K562 (cell line): ENCODE data around the gene AGAP1. TPM values are rescaled to one million over a fixed set of nuclear protein-coding genes. Genes with fewer than 3 reads are reported as not detected.

Source experiments
- ATAC-seq: fragments of 200-7000 bp; cut with Tn5 transposase; 3 replicates; pipeline ENCODE4 v1.9.1; 2020; ENCODE audit warnings: moderate library complexity
- BruUV-seq: library from RNA; stranded (reverse); fragments of 400-500 nt; replicated peaks from 2 replicates; lab custom pipeline; 2021; lab: Mats Ljungman, UMichigan
- CTCF ChIA-PET: fragments of 300-600 bp; formaldehyde crosslinking; extraction: SDS; loops from one replicate; lab custom pipeline; 2021; ENCODE audit warnings: low intra/inter-chr PET ratio; lab: Yijun Ruan, JAX
- POLR2A ChIA-PET: fragments of 300-600, 350-650 bp; sonication (Branson Sonifier 250); formaldehyde crosslinking; extraction: SDS; loops from one replicate; lab custom pipeline; 2021; ENCODE audit warnings: antibody characterized with exemption, inconsistent platforms; lab: Yijun Ruan, JAX
- DNase-seq, 4 experiments: peaks; one replicate each; pipeline versions ENCODE4 v3.0.0 to v3.0.0-alpha.2; 2011 to 2018; ENCODE audit warnings: low spot score in 3 of 4, mixed read lengths in 3 of 4; ENCODE audit errors: extremely low read depth in 1 of 4
- FAIRE-seq: peaks from 2 replicates; lab custom pipeline; 2011; peaks lifted over from hg19 to GRCh38; lab: Jason Lieb, UNC
- H2AFZ ChIP-seq: 2 replicates; pipeline ENCODE4 v1.6.0; 2011; ENCODE audit warnings: low read depth, low read length, control low read depth, inconsistent platforms
- H3K27ac ChIP-seq: fragments of 200-600 bp; 3 replicates; pipeline ENCODE4 v1.8.0; 2011; ENCODE audit warnings: low read depth, mild to moderate bottlenecking, control low read depth, inconsistent platforms, low read length, moderate library complexity, mixed read lengths; ENCODE audit errors: extremely low read depth
- H3K27me3 ChIP-seq, 2 experiments: fragments of 300-600 bp in 1 of 2; 2 replicates in 1 of 2; 3 replicates in 1 of 2; pipeline versions ENCODE4 v1.6.0 to v1.8.0; 2011; ENCODE audit warnings: inconsistent platforms in 2 of 2, low read length in 2 of 2, mild to moderate bottlenecking in 1 of 2, mixed read lengths in 1 of 2, moderate library complexity in 1 of 2; ENCODE audit not compliant: control insufficient read depth in 2 of 2, insufficient read depth in 2 of 2
- H3K36me3 ChIP-seq: fragments of 300-600 bp; 3 replicates; pipeline ENCODE4 v1.8.0; 2011; ENCODE audit warnings: mild to moderate bottlenecking, low read length, inconsistent platforms; ENCODE audit not compliant: control insufficient read depth, insufficient read depth
- H3K4me1 ChIP-seq, 2 experiments: fragments of 200-600 bp in 1 of 2; replicated peaks in 1 of 2; 2 replicates in 1 of 2; 3 replicates in 1 of 2; pipeline versions ENCODE4 v1.5.1 to v1.8.0; 2011; ENCODE audit warnings: inconsistent platforms in 2 of 2, low read length in 2 of 2, mild to moderate bottlenecking in 1 of 2, mixed read lengths in 1 of 2, moderate library complexity in 1 of 2; ENCODE audit not compliant: control insufficient read depth in 2 of 2, insufficient read depth in 2 of 2
- H3K4me2 ChIP-seq: 2 replicates; pipeline ENCODE4 v1.6.1; 2011; ENCODE audit warnings: low read length, control low read depth, inconsistent platforms, mixed read lengths; ENCODE audit not compliant: insufficient read depth
- H3K4me3 ChIP-seq: fragments of 200-600 bp; sonication (generic), shearing (Covaris generic); 2 replicates; pipeline ENCODE4 v1.5.1; 2016; ENCODE audit warnings: control low read depth, inconsistent platforms
- H3K79me2 ChIP-seq: fragments of 200-600 bp; 3 replicates; pipeline ENCODE4 v1.8.0; 2011; ENCODE audit warnings: low read length, inconsistent platforms; ENCODE audit not compliant: control insufficient read depth, insufficient read depth
- H3K9ac ChIP-seq, 2 experiments: 2 replicates each; pipeline versions ENCODE4 v1.6.0 to v1.6.1; 2011; ENCODE audit warnings: low read depth in 2 of 2, low read length in 2 of 2, control low read depth in 1 of 2, inconsistent platforms in 1 of 2, mild to moderate bottlenecking in 1 of 2, mixed read lengths in 1 of 2; ENCODE audit not compliant: insufficient read depth in 1 of 2
- H3K9me1 ChIP-seq: one replicate; pipeline ENCODE4 v1.6.0; 2011; ENCODE audit warnings: inconsistent platforms, mild to moderate bottlenecking, low read length, moderate library complexity; ENCODE audit not compliant: control insufficient read depth, insufficient read depth
- H3K9me3 ChIP-seq: replicated peaks from 2 replicates; pipeline ENCODE4 v1.5.1; 2011; ENCODE audit warnings: low read depth, low read length, inconsistent platforms; ENCODE audit not compliant: control insufficient read depth, insufficient read depth
- H4K20me1 ChIP-seq: replicated peaks from 2 replicates; pipeline ENCODE4 v1.6.1; 2011; ENCODE audit warnings: low read length, inconsistent platforms, mixed read lengths; ENCODE audit not compliant: control insufficient read depth, insufficient read depth
- TAL1 ChIP-seq: fragments of 450-650 bp; IDR thresholded peaks from 2 replicates; pipeline ENCODE4 v1.6.1; 2016; ENCODE audit warnings: mild to moderate bottlenecking
- TCF3 ChIP-seq: sonication (generic); formaldehyde crosslinking; IDR thresholded peaks from 2 replicates; pipeline ENCODE4 v1.4.0; 2020; ENCODE audit warnings: mild to moderate bottlenecking, missing genetic modification reagents
- WGBS: fragments of 100-300 bp; shearing (Covaris generic); methylation state at CpG from one replicate; pipeline ENCODE4 v1.1.6; 2016; ENCODE audit warnings: low coverage, mixed read lengths; ENCODE audit not compliant: insufficient coverage; ENCODE audit errors: missing lambda C conversion rate; 5-methylcytosine and 5-hydroxymethylcytosine counted together
- in situ Hi-C: fragments of 300-500 bp; cut with MboI; formaldehyde crosslinking; loops from 4 replicates; pipeline ENCODE4 v1.15.0; 2018; ENCODE audit warnings: inconsistent platforms, mixed read lengths
- intact Hi-C: fragments of 100-400 bp; cut with micrococcal nuclease; formaldehyde crosslinking; loops from 2 replicates; pipeline ENCODE4 v1.14.2; 2022
- polyA plus RNA-seq, 8 experiments: library from polyadenylated mRNA; depleted of rRNA in 4 of 8; stranded (reverse) in 5 of 8; unstranded in 3 of 8; fragments of >200 nt; fragmentation: Nextera tagmentation in 2 of 8; fragmentation: Illumina TruSeq in 1 of 8; extraction: Ambion mirVana in 2 of 8; extraction: Trizol in 1 of 8; gene quantifications; 2 replicates each; pipeline versions ENCODE4 v1.2.1 to v1.2.3, GENCODE V29; 2011 to 2014; ENCODE audit warnings: inconsistent platforms in 1 of 8, missing spikeins in 1 of 8
- total RNA-seq, 7 experiments: library from RNA; depleted of rRNA in 6 of 7; stranded (reverse); fragments of >200 nt in 6 of 7; fragmentation: Illumina TruSeq in 2 of 7; extraction: Trizol in 2 of 7; gene quantifications; 2 replicates each; pipeline versions ENCODE4 v1.2.1 to v1.2.3, GENCODE V29; 2011 to 2021; ENCODE audit warnings: low replicate concordance in 1 of 7
- TF ChIP-seq, protein P1 (sequence below): sonication (generic); formaldehyde crosslinking; IDR thresholded peaks from 2 replicates; pipeline ENCODE4 v1.8.0; 2022; ENCODE audit warnings: missing genetic modification reagents, mild to moderate bottlenecking, borderline replicate concordance
- TF ChIP-seq, protein P2 (sequence below): fragments of 450-650 bp; IDR thresholded peaks from 2 replicates; pipeline ENCODE4 v1.6.1; 2016; ENCODE audit warnings: mild to moderate bottlenecking, moderate library complexity
- TF ChIP-seq, protein P3 (sequence below): fragments of 450-650 bp; IDR thresholded peaks from 2 replicates; pipeline ENCODE4 v1.6.1; 2018; ENCODE audit not compliant: partially characterized antibody

Gene AGAP1
- total and polyA plus RNA-seq, 9 of the 15 experiments (the other 6 are each of a cell fraction or from before 2014, with no cell fraction given), result 1.3 to 24.0 (median 10.6) TPM

DNA sequence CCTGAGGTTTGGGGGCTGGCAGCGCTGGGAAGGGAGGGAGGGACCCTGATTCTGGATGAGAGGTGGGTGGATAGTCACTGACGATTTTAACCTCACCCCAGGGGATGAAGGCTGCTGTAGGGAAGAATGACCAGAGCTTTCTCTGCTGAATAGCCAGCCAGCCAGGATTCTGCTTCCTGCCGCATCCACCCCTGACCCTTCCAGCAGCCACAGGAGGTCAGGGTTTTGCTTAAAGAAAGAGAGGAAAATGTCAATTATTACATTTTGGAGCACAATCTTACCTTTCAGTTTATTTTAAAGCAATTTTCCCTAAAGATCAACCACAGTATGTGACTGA, 456.6 kb downstream of the AGAP1 start:
- no peak overlapping the region for H3K4me3 ChIP-seq
- ATAC-seq (no peak), FAIRE-seq (no peak), DNase-seq (no peak)
- no peaks in the 10 kb centered on the region for H3K9me1 ChIP-seq
- no peaks in the 10 kb centered on the region for H4K20me1 ChIP-seq
- no peak overlapping the region for H2AFZ ChIP-seq
- ChIA-PET CTCF (no interaction called here), POLR2A (no interaction called here)
- H3K79me2 ChIP-seq, result no peaks in the 10 kb centered on the region
- WGBS, result 43% methylated on average over 2 of the region's 3 CpGs
- H3K4me2 ChIP-seq, result no peak overlapping the region
- no peaks in the 10 kb centered on the region for H3K36me3 ChIP-seq
- in situ Hi-C loops, result no loop called here
- H3K4me1 ChIP-seq, result no peaks in the 10 kb centered on the region
- BruUV-seq, result no TSS peak
- no peak overlapping the region for H3K27ac ChIP-seq
- H3K27me3 ChIP-seq, result no peaks in the 10 kb centered on the region
- H3K9me3 ChIP-seq, result no peaks in the 10 kb centered on the region
- no peak overlapping the region for H3K9ac ChIP-seq
- intact Hi-C loops, result no loop called here
- TF ChIP-seq, protein P1, sequence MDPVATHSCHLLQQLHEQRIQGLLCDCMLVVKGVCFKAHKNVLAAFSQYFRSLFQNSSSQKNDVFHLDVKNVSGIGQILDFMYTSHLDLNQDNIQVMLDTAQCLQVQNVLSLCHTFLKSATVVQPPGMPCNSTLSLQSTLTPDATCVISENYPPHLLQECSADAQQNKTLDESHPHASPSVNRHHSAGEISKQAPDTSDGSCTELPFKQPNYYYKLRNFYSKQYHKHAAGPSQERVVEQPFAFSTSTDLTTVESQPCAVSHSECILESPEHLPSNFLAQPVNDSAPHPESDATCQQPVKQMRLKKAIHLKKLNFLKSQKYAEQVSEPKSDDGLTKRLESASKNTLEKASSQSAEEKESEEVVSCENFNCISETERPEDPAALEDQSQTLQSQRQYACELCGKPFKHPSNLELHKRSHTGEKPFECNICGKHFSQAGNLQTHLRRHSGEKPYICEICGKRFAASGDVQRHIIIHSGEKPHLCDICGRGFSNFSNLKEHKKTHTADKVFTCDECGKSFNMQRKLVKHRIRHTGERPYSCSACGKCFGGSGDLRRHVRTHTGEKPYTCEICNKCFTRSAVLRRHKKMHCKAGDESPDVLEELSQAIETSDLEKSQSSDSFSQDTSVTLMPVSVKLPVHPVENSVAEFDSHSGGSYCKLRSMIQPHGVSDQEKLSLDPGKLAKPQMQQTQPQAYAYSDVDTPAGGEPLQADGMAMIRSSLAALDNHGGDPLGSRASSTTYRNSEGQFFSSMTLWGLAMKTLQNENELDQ, result no peak
- TF ChIP-seq, protein P2, sequence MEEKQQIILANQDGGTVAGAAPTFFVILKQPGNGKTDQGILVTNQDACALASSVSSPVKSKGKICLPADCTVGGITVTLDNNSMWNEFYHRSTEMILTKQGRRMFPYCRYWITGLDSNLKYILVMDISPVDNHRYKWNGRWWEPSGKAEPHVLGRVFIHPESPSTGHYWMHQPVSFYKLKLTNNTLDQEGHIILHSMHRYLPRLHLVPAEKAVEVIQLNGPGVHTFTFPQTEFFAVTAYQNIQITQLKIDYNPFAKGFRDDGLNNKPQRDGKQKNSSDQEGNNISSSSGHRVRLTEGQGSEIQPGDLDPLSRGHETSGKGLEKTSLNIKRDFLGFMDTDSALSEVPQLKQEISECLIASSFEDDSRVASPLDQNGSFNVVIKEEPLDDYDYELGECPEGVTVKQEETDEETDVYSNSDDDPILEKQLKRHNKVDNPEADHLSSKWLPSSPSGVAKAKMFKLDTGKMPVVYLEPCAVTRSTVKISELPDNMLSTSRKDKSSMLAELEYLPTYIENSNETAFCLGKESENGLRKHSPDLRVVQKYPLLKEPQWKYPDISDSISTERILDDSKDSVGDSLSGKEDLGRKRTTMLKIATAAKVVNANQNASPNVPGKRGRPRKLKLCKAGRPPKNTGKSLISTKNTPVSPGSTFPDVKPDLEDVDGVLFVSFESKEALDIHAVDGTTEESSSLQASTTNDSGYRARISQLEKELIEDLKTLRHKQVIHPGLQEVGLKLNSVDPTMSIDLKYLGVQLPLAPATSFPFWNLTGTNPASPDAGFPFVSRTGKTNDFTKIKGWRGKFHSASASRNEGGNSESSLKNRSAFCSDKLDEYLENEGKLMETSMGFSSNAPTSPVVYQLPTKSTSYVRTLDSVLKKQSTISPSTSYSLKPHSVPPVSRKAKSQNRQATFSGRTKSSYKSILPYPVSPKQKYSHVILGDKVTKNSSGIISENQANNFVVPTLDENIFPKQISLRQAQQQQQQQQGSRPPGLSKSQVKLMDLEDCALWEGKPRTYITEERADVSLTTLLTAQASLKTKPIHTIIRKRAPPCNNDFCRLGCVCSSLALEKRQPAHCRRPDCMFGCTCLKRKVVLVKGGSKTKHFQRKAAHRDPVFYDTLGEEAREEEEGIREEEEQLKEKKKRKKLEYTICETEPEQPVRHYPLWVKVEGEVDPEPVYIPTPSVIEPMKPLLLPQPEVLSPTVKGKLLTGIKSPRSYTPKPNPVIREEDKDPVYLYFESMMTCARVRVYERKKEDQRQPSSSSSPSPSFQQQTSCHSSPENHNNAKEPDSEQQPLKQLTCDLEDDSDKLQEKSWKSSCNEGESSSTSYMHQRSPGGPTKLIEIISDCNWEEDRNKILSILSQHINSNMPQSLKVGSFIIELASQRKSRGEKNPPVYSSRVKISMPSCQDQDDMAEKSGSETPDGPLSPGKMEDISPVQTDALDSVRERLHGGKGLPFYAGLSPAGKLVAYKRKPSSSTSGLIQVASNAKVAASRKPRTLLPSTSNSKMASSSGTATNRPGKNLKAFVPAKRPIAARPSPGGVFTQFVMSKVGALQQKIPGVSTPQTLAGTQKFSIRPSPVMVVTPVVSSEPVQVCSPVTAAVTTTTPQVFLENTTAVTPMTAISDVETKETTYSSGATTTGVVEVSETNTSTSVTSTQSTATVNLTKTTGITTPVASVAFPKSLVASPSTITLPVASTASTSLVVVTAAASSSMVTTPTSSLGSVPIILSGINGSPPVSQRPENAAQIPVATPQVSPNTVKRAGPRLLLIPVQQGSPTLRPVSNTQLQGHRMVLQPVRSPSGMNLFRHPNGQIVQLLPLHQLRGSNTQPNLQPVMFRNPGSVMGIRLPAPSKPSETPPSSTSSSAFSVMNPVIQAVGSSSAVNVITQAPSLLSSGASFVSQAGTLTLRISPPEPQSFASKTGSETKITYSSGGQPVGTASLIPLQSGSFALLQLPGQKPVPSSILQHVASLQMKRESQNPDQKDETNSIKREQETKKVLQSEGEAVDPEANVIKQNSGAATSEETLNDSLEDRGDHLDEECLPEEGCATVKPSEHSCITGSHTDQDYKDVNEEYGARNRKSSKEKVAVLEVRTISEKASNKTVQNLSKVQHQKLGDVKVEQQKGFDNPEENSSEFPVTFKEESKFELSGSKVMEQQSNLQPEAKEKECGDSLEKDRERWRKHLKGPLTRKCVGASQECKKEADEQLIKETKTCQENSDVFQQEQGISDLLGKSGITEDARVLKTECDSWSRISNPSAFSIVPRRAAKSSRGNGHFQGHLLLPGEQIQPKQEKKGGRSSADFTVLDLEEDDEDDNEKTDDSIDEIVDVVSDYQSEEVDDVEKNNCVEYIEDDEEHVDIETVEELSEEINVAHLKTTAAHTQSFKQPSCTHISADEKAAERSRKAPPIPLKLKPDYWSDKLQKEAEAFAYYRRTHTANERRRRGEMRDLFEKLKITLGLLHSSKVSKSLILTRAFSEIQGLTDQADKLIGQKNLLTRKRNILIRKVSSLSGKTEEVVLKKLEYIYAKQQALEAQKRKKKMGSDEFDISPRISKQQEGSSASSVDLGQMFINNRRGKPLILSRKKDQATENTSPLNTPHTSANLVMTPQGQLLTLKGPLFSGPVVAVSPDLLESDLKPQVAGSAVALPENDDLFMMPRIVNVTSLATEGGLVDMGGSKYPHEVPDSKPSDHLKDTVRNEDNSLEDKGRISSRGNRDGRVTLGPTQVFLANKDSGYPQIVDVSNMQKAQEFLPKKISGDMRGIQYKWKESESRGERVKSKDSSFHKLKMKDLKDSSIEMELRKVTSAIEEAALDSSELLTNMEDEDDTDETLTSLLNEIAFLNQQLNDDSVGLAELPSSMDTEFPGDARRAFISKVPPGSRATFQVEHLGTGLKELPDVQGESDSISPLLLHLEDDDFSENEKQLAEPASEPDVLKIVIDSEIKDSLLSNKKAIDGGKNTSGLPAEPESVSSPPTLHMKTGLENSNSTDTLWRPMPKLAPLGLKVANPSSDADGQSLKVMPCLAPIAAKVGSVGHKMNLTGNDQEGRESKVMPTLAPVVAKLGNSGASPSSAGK, result no peak
- TF ChIP-seq, protein P3, sequence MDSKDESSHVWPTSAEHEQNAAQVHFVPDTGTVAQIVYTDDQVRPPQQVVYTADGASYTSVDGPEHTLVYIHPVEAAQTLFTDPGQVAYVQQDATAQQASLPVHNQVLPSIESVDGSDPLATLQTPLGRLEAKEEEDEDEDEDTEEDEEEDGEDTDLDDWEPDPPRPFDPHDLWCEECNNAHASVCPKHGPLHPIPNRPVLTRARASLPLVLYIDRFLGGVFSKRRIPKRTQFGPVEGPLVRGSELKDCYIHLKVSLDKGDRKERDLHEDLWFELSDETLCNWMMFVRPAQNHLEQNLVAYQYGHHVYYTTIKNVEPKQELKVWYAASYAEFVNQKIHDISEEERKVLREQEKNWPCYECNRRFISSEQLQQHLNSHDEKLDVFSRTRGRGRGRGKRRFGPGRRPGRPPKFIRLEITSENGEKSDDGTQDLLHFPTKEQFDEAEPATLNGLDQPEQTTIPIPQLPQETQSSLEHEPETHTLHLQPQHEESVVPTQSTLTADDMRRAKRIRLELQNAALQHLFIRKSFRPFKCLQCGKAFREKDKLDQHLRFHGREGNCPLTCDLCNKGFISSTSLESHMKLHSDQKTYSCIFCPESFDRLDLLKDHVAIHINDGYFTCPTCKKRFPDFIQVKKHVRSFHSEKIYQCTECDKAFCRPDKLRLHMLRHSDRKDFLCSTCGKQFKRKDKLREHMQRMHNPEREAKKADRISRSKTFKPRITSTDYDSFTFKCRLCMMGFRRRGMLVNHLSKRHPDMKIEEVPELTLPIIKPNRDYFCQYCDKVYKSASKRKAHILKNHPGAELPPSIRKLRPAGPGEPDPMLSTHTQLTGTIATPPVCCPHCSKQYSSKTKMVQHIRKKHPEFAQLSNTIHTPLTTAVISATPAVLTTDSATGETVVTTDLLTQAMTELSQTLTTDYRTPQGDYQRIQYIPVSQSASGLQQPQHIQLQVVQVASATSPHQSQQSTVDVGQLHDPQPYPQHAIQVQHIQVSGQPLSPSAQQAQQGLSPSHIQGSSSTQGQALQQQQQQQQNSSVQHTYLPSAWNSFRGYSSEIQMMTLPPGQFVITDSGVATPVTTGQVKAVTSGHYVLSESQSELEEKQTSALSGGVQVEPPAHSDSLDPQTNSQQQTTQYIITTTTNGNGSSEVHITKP, result no peak
- TF ChIP-seq TCF3 (CRISPR knock-in tag), result no peak
- TF ChIP-seq TAL1, result no peak
